Pons (tissue), 1 donor: Measurements from ENCODE around the gene OVOL1.
A peak's percentile ranks its signal among the peaks of the same experiment; 100 is the strongest.

Experiments
- DNase-seq: peaks from one replicate; pipeline ENCODE4 v3.0.0-alpha.2; 2016; ENCODE audit warnings: low spot score

The OVOL1 gene

GRCh38 chr11:65778431-65778900 is 8.4 kb upstream of the OVOL1 start:
- DNase-seq: no peak

GRCh38 chr11:65778901-65779668 is 7.8 kb upstream of the OVOL1 start:
- DNase-seq: no peak

DNA sequence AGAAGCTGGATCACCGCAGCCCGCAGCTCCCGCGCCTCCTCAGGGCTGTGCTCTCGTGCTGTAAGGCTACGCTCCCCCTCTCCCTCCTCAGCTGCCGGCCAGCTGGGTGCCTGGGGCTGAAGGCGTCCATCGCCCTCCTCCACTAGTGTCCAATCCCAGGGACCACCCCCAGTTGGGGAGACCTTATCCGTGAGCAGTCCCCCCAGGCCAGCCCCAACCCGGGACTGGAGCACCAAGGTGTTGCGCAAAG is 7.3 kb upstream of the OVOL1 start:
- no peak for DNase-seq

GRCh38 chr11:65779919-65780769 is 6.7 kb upstream of the OVOL1 start:
- DNase-seq: peak; percentile 41

DNA sequence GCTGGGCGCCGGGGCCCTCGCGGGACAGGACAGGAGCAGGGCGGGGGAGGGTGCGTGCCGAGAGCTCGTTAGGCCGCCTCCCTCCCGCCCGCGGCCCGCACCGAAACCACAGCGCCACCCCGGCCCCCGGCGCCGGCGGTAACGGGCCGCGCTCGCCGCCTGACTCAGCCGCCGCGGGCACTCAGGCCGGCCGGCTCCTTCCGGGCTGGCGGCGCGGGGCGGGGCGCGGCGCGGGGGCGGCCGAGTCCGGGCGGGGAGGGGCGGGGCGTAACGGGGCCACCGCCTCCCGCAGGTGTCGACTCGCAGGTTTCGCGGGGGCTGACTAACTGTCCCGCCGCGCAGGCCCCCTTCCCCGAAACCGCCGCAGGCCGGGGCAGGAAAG is 6.1 kb upstream of the OVOL1 start, which contains the start of gene AP5B1:
TSS of gene AP5B1 (minus strand) at position 207 of the 382 bp plus-strand sequence. CDS start 385 bp downstream, outside the sequence.
- no peak for DNase-seq

DNA sequence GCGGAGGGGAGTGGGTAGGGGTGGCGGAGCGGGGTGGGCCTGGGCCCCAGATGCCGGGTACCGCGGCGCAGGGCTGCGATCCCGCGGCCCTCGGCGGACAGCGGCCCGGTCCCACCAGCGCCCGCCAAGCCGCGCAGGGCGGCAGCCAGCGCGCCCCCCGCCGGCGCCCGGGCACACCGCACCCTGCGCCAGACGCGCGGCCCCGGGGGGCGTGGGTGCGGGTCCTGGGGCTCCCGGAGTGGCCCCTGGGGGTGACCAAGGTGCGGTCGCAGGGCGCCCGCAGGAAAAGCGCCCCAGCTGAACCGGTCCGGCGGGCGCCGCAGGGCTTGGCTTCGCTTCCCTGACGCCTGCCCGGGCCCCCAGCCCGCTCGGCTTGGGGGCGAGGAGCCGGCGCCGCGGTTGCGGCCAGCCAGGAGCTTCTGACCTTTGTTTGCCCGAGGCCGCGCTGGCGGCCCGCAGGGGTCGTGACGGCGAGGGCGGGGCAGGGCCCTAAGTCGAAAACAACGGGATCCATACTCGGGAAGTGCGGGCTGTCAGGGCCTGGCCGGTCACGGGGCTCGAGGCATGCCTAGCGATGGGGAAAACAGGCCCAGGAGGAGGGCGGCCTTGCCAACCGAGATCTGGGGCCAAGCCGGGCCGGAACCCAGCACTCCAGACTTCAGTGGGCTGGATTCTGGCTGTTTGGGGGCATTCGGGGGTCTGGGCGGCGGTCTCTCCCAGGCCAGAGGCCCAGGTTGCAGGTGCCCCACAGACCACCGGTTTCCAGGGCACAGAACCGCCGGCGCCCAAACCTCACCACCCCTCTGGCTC is 5.5 kb upstream of the OVOL1 start:
- DNase-seq: no peak

DNA sequence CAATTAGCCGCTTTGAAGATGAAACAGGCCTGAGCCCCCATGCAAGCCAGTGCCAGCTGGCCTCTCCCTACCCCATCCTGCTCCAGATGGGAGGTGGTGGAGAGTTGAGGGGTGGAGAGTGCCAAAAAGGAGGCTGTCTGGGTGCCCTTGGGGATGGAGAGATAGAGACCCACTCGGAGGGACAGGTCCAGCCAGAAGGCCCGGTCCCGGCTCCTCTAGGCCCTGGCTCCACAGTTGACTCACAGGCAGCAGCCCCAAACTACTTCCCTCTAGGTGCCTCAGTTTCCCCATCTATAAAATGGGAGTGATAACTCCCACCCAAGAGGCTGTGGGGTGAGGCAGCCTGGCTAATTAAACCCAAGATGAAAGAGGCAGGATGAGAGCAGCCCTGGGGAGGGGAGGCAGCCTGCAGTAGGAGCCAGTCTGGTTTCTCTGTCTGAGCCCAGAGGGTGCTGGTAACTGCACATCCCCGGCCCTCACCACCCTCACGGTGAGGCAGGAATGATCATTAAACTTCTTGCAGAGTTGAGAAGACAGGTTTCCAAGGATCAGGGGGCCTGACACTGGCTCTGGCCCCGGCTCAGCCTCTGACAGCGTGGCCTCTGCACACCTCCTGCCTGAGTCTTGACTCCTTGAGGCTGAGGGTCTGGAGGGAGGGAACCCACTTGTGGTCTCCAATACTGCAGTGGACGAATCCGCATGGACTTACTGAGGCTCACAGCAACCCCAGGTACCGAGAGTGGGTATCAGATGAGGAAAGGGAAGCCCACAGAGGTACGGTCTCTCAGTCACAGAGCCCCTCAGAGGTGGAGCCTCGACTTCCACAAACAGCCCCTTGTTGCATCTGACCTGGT is 4.7 kb upstream of the OVOL1 start:
- no peak for DNase-seq

GRCh38 chr11:65782816-65783228 is 4.0 kb upstream of the OVOL1 start:
- no peak for DNase-seq

GRCh38 chr11:65785319-65786007 is 1.4 kb upstream of the OVOL1 start:
- no peak for DNase-seq

DNA sequence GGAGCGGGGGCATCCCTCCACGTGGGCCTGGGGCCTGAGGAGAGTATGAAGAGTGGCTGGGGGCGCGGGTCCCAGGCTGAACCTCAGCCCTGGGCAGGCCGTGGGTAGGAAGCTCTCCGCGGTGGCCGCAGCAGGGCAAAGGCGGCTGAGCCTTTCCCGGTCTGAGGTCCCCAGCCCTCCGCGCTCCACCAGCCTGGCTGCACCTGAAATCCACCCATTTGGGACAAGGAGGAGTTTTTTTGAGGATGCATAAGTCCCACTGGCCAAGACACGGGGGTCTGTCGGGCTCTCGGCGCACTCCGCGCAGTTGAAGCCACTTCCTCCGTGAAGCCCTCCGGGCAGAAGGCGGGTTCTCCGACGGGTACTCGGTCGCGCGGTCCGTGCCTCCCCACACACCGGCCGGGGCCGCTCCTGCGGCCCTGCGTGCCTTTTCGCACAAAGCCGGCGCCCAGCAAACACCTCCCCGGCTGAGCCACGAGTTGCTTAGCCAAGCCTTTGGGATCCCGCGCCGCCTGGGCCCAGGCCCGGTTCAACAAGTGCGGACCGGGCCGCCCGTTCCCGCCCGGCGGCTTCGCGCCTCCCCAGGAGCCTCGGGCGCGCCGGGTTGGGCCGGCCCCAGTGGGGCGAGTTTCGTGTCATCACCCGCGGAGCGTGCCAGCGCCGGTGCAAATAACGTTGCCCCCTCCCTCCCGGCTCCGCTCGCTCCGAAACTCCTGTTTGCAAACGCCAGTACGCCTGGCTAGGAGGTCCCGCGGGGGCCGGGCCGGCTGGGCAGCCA is 666 bp upstream of the OVOL1 start:
- DNase-seq: no peak

GRCh38 chr11:65787649-65788622 is 1.1 kb downstream of the OVOL1 start:
- no peak for DNase-seq

DNA sequence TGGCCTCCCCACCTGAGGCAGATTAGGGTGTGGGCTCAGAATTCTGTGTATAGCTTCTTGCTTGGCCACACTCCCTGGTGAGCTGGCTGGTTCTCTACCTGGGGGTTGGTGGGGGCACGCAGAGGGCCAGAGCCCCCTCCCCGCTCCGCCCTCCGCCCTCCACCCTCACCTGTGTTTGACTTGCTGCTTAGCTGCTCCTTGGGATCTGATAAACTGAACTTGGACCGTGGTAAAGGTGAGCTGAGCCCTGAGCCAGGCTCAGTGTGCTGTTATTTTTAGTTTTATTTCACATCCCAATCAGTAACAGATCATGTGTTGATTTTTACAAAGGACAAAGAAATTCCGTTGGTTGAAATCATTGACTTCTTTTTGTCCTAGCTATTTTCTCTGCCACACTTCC is 2.0 kb downstream of the OVOL1 start:
- DNase-seq: no peak

DNA sequence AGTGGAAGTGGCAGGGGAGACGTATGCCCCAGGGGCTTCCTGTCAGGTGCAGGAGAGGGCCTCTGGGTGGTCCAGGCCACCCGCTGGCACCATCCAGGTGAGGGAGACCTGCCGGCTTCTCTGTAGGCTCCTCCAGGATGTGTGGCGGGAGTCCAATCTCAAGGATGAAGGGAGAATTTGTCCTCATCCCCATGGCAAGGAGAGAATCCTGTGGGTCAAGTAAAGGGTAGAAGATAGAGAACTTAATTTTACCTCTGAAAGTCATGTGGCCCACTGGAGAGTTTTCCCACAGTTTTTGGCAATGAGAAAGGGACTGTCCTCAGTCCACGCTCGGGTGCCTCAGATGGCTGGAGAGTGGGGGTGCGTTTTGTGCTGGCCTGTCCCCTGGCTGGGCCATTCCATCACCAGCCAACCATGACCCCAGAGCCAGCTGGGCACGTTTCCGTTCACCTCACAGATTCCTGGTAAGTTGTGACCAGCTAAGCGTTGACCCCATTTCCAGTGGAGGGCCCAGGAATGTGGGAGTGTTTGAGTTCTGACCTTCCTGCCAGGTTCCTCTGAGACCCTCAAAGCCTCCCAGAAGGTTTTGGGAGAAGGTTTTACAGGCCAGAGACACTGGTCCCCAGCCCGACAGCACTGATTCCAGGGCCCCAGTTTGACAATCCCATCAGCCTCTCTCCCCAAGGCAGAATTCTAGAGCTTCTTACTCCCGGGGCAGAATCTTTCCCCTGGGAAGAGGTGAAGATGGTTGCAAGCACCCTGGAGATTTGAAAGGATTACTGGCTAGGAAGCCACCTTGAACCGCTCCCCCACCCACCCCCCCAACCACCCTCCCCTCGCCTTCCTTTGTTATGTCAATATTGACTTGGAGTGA is 2.6 kb downstream of the OVOL1 start:
- no peak for DNase-seq

DNA sequence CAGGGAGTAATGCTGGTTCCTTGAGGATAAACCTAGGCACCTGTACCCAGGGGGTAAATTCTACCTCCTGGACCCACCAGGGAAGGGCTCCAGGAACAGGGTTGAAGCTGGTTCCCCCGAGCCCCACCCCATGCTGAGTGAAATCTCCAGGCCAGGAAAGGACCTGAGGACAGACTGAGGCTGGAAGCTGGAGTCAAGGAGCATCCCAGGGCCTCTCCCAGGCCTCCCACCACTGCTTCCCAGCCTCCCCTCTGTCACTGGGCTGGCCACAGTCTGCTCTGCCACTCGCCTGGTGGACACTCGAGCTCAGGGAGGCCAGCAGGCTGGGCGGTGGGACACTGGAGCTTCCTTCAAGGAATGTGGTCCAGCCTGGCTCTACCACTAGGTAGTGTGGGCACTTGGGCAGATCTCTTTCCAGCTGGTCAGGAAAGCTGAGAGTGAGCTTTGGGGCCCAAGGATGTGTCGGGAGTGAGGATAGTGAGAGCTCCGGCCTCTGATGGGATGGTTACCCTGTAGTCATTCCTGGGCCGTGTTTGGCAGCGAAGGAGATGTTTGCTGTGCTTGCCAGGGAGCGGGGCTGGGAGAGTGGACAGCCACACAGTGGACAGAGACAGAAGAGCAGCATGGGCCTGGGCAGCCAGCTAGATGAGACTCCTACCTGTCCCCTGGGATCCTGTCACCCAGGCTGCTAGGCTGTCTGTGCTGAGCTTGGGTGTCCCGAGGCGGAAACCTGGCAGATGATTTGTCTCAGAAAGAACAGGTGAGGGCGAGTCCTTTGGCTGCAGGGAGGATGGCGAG is 3.4 kb downstream of the OVOL1 start:
- DNase-seq: no peak

DNA sequence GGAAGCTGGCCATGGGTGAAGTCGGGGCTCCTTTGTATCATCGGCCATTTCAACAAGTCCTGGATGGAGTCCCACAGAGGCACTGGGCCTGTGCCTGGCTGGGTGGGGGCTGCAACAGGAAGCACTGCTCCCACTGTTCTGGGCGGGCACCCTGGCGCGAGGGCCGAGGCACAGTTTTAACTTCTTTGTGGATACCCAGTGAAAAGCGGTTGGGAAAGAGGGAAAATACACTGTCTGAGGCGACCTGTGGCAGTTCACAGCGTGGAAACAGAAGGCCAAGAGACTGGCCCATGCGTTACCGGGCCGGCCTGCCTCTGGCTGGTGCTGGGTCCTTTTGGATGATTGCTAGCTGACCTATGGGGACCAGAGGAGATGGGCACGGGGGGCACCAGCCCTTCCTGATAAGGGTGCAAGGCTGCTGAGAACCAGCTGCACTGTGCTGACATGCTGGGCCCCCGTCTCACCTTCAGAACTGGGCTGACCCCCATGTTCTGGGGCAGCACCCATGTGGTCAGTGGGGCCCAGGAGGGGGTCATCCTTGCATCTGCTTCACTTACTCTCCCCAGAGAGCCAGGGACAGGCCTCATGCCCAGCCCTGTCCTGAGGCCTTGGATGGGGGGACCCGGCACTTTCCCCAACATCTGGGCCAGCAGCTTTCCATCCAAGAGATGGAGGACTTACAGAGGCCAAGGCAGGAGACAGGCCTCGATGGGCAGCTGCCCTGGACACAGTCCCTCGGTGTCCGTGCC is 4.2 kb downstream of the OVOL1 start:
- DNase-seq: no peak

DNA sequence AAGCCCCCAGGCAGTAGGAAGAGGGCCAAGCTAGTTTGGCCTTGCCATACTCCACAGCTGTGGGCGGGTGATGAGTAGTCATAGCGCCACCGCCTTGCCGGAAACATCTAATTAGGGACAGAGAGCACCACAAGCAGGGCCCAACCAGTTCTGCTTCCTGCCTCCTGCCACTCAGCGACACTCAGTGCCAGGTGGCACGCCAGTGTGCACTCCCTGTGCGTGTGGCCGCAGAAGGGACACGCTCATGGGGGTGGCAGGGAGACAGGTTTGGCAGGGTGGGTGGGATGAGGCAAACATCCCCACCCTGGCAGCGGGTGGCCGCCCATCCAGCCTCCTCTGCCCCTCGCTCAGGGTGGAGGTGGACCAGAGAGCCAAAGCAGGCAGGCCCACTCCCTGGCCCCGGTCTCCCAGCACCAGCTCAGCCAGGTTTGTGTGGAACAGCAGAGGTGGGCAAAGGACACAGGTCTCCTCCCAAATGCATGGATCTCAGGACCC is 4.9 kb downstream of the OVOL1 start:
- no peak for DNase-seq
